T-helper 22 cell (primary cell): ENCODE results near the gene SART3.

ENCODE experiments used
- DNase-seq: peaks from one replicate; pipeline ENCODE4 v3.0.0-alpha.2; 2020; ENCODE audit warnings: low read depth

The SART3 gene

GRCh38 chr12:108560752-108561719 is at the start of gene SART3:
Gene SART3, minus strand, starts transcription at chr12:108561173. Its CDS starts 19 bp downstream, at chr12:108561154.
- peak; percentile 59 for DNase-seq

- DNase-seq = no peak
These were observed 49.4 kb upstream of the SART3 start for GRCh38 chr12:108610336-108610815.

- no peak for DNase-seq
These were observed 48.8 kb upstream of the SART3 start for GRCh38 chr12:108609537-108610335.

GRCh38 chr12:108608616-108609015 is 47.6 kb upstream of the SART3 start:
- DNase-seq = no peak

GRCh38 chr12:108607981-108608600 is 47.1 kb upstream of the SART3 start:
- no peak for DNase-seq

GRCh38 chr12:108606492-108606891 is 45.5 kb upstream of the SART3 start:
- no peak for DNase-seq

- DNase-seq = no peak
These were observed 44.9 kb upstream of the SART3 start for GRCh38 chr12:108605690-108606406.

GRCh38 chr12:108605000-108605689 is 44.2 kb upstream of the SART3 start:
- DNase-seq = no peak

GRCh38 chr12:108604208-108604941 is 43.4 kb upstream of the SART3 start:
- DNase-seq = no peak

- no peak for DNase-seq
These were observed 42.8 kb upstream of the SART3 start for GRCh38 chr12:108603743-108604142.

- no peak for DNase-seq
These were observed 42.2 kb upstream of the SART3 start for GRCh38 chr12:108602976-108603704.

- no peak for DNase-seq
These were observed 41.3 kb upstream of the SART3 start for GRCh38 chr12:108602209-108602705.

GRCh38 chr12:108600702-108601007 is 39.7 kb upstream of the SART3 start:
- DNase-seq = no peak

- DNase-seq = no peak
These were observed 39.2 kb upstream of the SART3 start for GRCh38 chr12:108599948-108600701.

- DNase-seq = no peak
These were observed 38.6 kb upstream of the SART3 start for GRCh38 chr12:108599541-108599940.

GRCh38 chr12:108598553-108599250 is 37.7 kb upstream of the SART3 start:
- DNase-seq = no peak

GRCh38 chr12:108597559-108598471 is 36.8 kb upstream of the SART3 start, which contains the start of gene TMEM119:
Gene TMEM119, minus strand, starts transcription at chr12:108598084. Its CDS starts 5,701 bp downstream, at chr12:108592383.
- no peak for DNase-seq
